Pons (tissue), 1 donor: Measurements from ENCODE around the gene NFYA.

Experiments used
- DNase-seq: peaks from one replicate; pipeline ENCODE4 v3.0.0-alpha.2; 2016; ENCODE audit warnings: low spot score

The NFYA gene

GRCh38 chr6:41047306-41047705 lies 25.5 kb upstream of the NFYA start:
- DNase-seq, result no peak

- no peak for DNase-seq
These were observed 24.7 kb upstream of the NFYA start for GRCh38 chr6:41047745-41048732.

DNA sequence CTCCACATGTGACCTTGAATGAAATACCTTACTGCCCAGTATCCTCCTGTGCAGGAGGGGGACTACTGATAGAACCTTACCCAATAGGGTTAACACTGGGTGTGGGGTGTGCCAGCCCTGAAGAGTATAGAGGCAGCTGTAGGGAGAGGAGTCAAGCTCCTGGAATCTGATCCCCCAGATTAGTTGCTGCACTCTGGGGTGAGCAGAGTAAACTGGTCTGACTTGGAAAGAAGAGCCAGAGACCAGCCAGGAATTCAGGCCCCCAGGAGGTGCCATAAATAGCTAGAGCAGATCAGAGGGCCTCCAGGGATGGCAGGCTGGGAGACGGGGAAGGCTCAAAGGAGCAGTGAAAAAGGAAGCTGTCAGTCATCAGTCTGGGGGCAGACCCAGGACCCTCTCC lies 23.3 kb upstream of the NFYA start:
- DNase-seq, result no peak

- DNase-seq, result no peak
These were observed 22.8 kb upstream of the NFYA start for GRCh38 chr6:41049955-41050354.

- no peak for DNase-seq
These were observed 22.2 kb upstream of the NFYA start for GRCh38 chr6:41050536-41050935.

- DNase-seq, result no peak
These were observed 20.9 kb upstream of the NFYA start for GRCh38 chr6:41051873-41052272.

DNA sequence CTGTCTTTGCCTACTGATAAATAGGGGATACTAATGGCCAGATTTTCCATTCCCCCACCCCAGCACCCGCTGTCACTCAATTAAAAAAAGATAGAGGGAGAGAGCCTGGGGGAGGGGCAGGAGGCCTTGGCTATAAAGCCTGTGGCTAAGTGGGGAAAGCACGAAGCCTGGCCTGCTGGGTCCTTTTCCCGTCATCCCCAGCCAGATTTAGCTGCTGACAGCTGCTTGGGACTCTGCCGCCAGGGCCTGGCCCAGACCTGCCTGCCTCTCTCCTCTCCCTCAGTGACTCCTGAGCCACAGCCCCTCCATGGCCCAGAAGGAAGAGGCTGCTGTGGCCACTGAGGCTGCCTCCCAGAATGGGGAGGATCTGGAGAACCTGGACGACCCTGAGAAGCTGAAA lies 19.7 kb upstream of the NFYA start, which contains the start of gene APOBEC2:
TSS of gene APOBEC2 (plus strand) at position 162 of the 400 bp plus-strand sequence. CDS start at position 308, 146 bp downstream.
- no peak for DNase-seq

GRCh38 chr6:41054511-41054910 lies 18.3 kb upstream of the NFYA start:
- no peak for DNase-seq

- DNase-seq, result no peak
These were observed 17.6 kb upstream of the NFYA start for GRCh38 chr6:41055149-41055548.

DNA sequence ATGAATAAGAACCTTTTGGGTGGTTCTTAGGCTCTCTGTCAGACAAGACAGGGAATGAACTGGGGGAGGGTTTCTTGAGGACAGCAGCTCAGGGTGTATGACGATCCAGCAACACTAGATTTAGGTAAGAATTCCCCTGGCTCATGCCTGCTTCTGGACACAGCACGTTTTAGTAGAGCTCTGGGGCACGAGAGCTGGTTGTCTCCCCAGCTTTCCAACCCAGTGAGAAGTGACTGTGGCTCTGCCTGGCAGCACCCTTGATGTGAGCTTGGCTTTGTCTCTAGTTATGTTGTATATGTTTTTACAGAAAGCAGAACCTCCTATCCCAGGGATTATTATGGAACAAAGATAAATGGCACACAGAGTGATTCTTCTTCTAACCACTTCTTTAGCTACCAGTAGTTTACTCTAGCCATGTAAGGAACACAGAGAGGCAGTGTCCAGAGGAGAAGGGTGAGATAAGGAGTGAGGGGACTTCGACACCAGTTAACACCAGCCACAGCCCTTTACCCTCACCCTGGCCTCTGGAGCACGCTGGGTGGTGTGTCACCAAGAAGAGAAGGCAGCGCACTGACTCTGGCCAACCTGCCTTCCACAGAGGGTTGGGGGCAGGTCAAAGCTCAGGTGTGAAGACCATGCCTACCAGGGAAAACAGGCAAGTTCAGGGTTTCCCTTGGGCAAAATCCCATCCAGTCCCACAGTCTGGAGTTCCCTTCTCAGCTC lies 15.8 kb upstream of the NFYA start:
- no peak for DNase-seq

- DNase-seq, result no peak
These were observed 14.0 kb upstream of the NFYA start for GRCh38 chr6:41058783-41059181.

- no peak for DNase-seq
These were observed 13.2 kb upstream of the NFYA start for GRCh38 chr6:41059556-41059955.

- no peak for DNase-seq
These were observed 11.5 kb upstream of the NFYA start for GRCh38 chr6:41061196-41061726.

DNA sequence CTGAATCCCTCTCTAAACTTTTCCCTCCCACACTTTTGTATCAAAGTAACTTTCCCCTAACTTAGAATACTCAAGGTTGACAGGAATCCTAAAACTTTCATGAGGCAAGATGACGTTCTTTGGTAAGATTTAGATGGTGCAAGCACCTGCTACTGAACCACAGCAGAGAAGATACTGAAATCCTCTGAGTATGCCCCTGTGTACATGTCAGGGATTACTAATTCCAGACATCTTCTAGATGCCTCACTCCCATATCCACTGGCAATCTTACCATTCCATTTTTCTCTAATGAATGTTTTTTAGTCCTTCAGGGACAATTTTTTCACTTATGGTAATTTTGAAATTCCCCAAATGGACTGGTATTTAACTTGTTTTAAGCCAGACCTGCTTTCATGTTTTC lies 10.7 kb upstream of the NFYA start:
- no peak for DNase-seq

- DNase-seq, result peak; percentile 35
These were observed 8.9 kb upstream of the NFYA start for GRCh38 chr6:41063884-41064285.

DNA sequence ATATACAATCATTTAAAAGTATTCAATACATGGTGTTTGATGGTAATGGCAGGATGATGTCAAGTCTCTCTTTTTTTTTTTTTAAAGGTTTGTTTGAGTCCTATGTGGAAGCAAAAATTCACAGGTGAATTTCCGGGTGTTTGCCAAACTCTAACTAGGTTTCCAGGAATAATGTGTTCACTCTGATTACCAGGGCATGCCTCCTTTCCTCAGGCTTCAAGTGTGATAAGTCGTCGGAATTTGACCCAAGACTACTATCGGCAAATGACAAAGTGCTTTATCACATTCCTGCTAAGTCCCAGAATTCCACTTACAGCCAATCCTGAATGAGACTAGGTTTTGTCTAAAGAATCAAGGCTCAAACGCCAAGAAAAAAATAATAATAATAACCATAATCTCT lies 7.9 kb upstream of the NFYA start:
- no peak for DNase-seq

- no peak for DNase-seq
These were observed 7.2 kb upstream of the NFYA start for GRCh38 chr6:41065550-41066026.

GRCh38 chr6:41066867-41067304 lies 5.9 kb upstream of the NFYA start:
- DNase-seq, result peak; percentile 88

DNA sequence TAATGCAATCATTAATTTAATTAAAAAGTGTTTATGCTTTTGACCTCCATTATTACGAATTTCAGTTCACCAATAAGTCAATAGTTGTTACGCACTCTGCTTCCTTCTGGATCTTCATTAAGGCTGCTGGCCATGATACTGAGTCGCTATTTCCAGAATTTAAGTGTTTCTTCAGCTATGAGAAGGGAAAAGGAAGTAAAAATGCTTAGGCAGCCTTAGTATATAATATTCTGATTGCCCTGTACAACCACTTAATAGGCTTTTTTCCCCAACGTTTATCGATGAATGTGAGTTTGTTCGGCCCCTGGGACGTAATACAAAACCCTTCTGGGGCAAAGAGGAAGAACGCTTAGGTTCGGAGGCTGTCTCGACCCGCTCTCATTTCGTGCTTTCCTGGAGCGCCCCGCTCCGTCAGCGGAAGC lies 1.3 kb upstream of the NFYA start:
- no peak for DNase-seq

DNA sequence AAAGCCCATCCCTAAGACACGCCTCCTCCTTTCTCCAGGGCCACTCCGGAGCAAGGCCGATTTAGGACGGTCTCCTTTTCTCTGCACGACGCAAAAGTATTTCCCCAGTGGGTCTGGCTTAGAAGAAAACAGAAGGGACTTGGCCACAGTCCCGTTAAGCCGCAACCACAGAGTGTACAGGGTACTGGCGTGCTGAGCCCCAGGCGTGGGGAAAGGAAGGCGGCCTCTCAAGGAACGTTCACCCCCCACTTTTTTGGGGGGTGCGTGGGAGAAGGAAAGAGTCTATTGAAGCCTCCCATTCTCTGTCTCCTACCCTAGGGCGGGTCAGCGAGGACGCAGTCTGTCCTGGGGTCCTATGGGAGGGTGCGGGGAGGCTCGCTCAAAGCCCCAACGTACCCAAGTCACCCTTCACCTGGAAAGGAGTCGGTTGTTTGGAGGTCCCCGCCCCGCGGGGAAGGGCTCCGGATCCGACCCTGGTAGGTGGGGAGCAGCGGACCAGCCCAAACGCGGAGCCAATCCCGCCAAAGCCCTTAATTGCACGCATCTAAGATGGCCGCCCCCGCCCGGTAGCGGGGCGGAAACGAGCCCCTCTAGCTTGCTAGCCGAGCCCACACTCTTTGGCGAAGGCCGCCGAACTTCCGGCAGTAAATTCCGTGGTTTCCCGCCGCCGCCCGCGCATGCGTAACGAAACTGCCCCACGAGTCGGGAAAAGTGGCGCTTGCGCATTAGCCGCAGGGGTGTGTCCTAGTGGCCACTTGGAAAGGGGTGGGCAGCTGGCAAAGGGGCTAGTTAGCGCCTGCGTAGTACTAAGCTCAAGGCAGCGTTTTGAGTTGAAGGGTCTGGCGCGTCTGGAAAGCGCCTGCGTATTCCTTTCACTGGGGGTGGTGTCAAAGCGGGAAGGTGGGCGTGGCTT lies 595 bp upstream of the NFYA start, which contains the start of gene OARD1:
TSS of gene OARD1 (minus strand) at position 434 of the 913 bp plus-strand sequence. CDS start 722 bp downstream, outside the sequence.
- peak; percentile 99 for DNase-seq
